ENCODE results near the gene GTF3C1. TPM values are rescaled to one million over a fixed set of nuclear protein-coding genes. Genes with fewer than 3 reads are reported as not detected.

Gene GTF3C1
- total and polyA plus RNA-seq, 2 donors (not counting 1 experiment from before 2014, with no cell fraction given), result 31.2 to 49.6 TPM

- Mint-ChIP-seq H3K27ac (no peak overlapping the region), H3K4me1 (no peaks in the 10 kb centered on the region), H3K9me3 (ENCODE audit: insufficient read depth) (no peaks in the 10 kb centered on the region), H3K4me3 (no peak overlapping the region), H3K27me3 (no peaks in the 10 kb centered on the region)
- Histone ChIP-seq H2AFZ (ENCODE audit: insufficient read depth, low read depth, low read length, poor library complexity, severe bottlenecking) (no peak overlapping the region), H3K9ac (ENCODE audit: low read length) (no peak overlapping the region), H4K20me1 (ENCODE audit: control insufficient read depth, insufficient read depth, low read length, poor library complexity, severe bottlenecking) (no peaks in the 10 kb centered on the region), H3K79me2 (ENCODE audit: control insufficient read depth, insufficient read depth, low read length) (no peaks in the 10 kb centered on the region), H3K27me3 (replicated peaks in 1 of 4; ENCODE audit: control extremely low read depth in 1 of 4, control insufficient read depth in 3 of 4, insufficient read depth in 4 of 4, low read length in 3 of 4) (no peaks in the 10 kb centered on the region), H3K4me2 (replicated peaks; ENCODE audit: low read depth, low read length, poor library complexity, severe bottlenecking) (no peak overlapping the region), H3K27ac (ENCODE audit: low read length in 2 of 2) (no peak overlapping the region), H3K9me3 (ENCODE audit: control extremely low read depth in 1 of 3, control insufficient read depth in 2 of 3, insufficient read depth in 1 of 3, low read length in 2 of 3) (no peaks in the 10 kb centered on the region), H3K4me1 (ENCODE audit: control insufficient read depth in 2 of 2, insufficient read depth in 2 of 2, low read length in 2 of 2) (no peaks in the 10 kb centered on the region), H3K4me3 (ENCODE audit: control extremely low read depth in 1 of 5, extremely low read depth in 1 of 5, insufficient read depth in 1 of 5, low read depth in 2 of 5, low read length in 4 of 5) (no peak overlapping the region), H3K36me3 (replicated peaks in 1 of 2; ENCODE audit: control extremely low read depth in 1 of 2, control insufficient read depth in 1 of 2, extremely low read depth in 1 of 2, insufficient read depth in 2 of 2, low read length in 1 of 2) (peaks cover 3 to 83% of the 10 kb centered on the region in 2 experiments)
- TF ChIP-seq EZH2 (IDR thresholded peaks at IDR 0.05; ENCODE audit: borderline replicate concordance, insufficient read depth, low read depth, low read length, poor library complexity, severe bottlenecking), result no peak
- TF ChIP-seq, protein P1, sequence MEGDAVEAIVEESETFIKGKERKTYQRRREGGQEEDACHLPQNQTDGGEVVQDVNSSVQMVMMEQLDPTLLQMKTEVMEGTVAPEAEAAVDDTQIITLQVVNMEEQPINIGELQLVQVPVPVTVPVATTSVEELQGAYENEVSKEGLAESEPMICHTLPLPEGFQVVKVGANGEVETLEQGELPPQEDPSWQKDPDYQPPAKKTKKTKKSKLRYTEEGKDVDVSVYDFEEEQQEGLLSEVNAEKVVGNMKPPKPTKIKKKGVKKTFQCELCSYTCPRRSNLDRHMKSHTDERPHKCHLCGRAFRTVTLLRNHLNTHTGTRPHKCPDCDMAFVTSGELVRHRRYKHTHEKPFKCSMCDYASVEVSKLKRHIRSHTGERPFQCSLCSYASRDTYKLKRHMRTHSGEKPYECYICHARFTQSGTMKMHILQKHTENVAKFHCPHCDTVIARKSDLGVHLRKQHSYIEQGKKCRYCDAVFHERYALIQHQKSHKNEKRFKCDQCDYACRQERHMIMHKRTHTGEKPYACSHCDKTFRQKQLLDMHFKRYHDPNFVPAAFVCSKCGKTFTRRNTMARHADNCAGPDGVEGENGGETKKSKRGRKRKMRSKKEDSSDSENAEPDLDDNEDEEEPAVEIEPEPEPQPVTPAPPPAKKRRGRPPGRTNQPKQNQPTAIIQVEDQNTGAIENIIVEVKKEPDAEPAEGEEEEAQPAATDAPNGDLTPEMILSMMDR (IDR thresholded peaks at IDR 0.05), result no peak
- no peak for DNase-seq
- intact Hi-C loops (cut with micrococcal nuclease), result no loop called here
- 100% methylated on average over 5 of the region's 8 CpGs for WGBS (ENCODE audit: insufficient coverage)
- no peak for ATAC-seq (ENCODE audit: low read depth)
- CTCF ChIA-PET, result no interaction called here
- POLR2A ChIA-PET, result no interaction called here
These were observed 63.4 kb downstream of the GTF3C1 start for GRCh38 chr16:27486344-27486743.

GRCh38 chr16:27485811-27486210, 63.9 kb downstream of the GTF3C1 start:
- no peak overlapping the region for H3K4me3 ChIP-seq (ENCODE audit: control extremely low read depth in 1 of 5, extremely low read depth in 1 of 5, insufficient read depth in 1 of 5, low read depth in 2 of 5, low read length in 4 of 5)
- CTCF ChIA-PET, result no interaction called here
- H3K27me3 ChIP-seq (replicated peaks in 1 of 4; ENCODE audit: control extremely low read depth in 1 of 4, control insufficient read depth in 3 of 4, insufficient read depth in 4 of 4, low read length in 3 of 4), result no peaks in the 10 kb centered on the region
- H4K20me1 ChIP-seq (ENCODE audit: control insufficient read depth, insufficient read depth, low read length, poor library complexity, severe bottlenecking), result no peaks in the 10 kb centered on the region
- no peaks in the 10 kb centered on the region for H3K79me2 ChIP-seq (ENCODE audit: control insufficient read depth, insufficient read depth, low read length)
- Mint-ChIP-seq H3K27ac (no peak overlapping the region), H3K9me3 (ENCODE audit: insufficient read depth) (no peaks in the 10 kb centered on the region), H3K4me3 (no peak overlapping the region), H3K4me1 (no peaks in the 10 kb centered on the region), H3K27me3 (no peaks in the 10 kb centered on the region)
- H2AFZ ChIP-seq (ENCODE audit: insufficient read depth, low read depth, low read length, poor library complexity, severe bottlenecking), result no peak overlapping the region
- H3K36me3 ChIP-seq (replicated peaks in 1 of 2; ENCODE audit: control extremely low read depth in 1 of 2, control insufficient read depth in 1 of 2, extremely low read depth in 1 of 2, insufficient read depth in 2 of 2, low read length in 1 of 2), result peaks cover 3 to 83% of the 10 kb centered on the region in 2 experiments
- POLR2A ChIA-PET, result no interaction called here
- H3K27ac ChIP-seq (ENCODE audit: low read length in 2 of 2), result no peak overlapping the region
- H3K9me3 ChIP-seq (ENCODE audit: control extremely low read depth in 1 of 3, control insufficient read depth in 2 of 3, insufficient read depth in 1 of 3, low read length in 2 of 3), result no peaks in the 10 kb centered on the region
- H3K4me1 ChIP-seq (ENCODE audit: control insufficient read depth in 2 of 2, insufficient read depth in 2 of 2, low read length in 2 of 2), result no peaks in the 10 kb centered on the region
- no peak for TF ChIP-seq EZH2 (IDR thresholded peaks at IDR 0.05; ENCODE audit: borderline replicate concordance, insufficient read depth, low read depth, low read length, poor library complexity, severe bottlenecking)
- intact Hi-C loops (cut with micrococcal nuclease), result no loop called here
- WGBS (ENCODE audit: insufficient coverage), result 100% methylated on average over 8 of the region's 11 CpGs
- DNase-seq, result no peak
- no peak overlapping the region for H3K9ac ChIP-seq (ENCODE audit: low read length)
- no peak for ATAC-seq (ENCODE audit: low read depth)
- no peak overlapping the region for H3K4me2 ChIP-seq (replicated peaks; ENCODE audit: low read depth, low read length, poor library complexity, severe bottlenecking)
